DOHH2 (cell line): ENCODE results near the gene DNER.
"Not testable (repeated sequence)": the region's sequence is repeated elsewhere in the genome, so short reads cannot be mapped to it uniquely, and the experiment has no call there.

Experiments
- H3F3A ChIP-seq: fragments of 200-600 bp; sonication (generic), shearing (Covaris generic); 2 replicates; pipeline ENCODE4 v1.6.0; 2016; ENCODE audit warnings: antibody characterized with exemption, mild to moderate bottlenecking; ENCODE audit not compliant: control insufficient read depth, insufficient read depth
- H3K27ac ChIP-seq: fragments of 200-600 bp; sonication (generic); 2 replicates; pipeline ENCODE4 v1.5.1; 2014; ENCODE audit warnings: low read depth, mild to moderate bottlenecking, low read length, moderate library complexity
- H3K27me3 ChIP-seq: fragments of 200-600 bp; sonication (generic); 2 replicates; pipeline ENCODE4 v1.6.1; 2014; ENCODE audit warnings: mild to moderate bottlenecking, low read length, mixed read lengths; ENCODE audit not compliant: control insufficient read depth
- H3K36me3 ChIP-seq: fragments of 200-600 bp; sonication (generic); 2 replicates; pipeline ENCODE4 v1.6.1; 2014; ENCODE audit warnings: mild to moderate bottlenecking, low read length, moderate library complexity, mixed read lengths; ENCODE audit not compliant: control insufficient read depth
- H3K4me1 ChIP-seq: fragments of 200-600 bp; sonication (generic); 2 replicates; pipeline ENCODE4 v1.6.1; 2014; ENCODE audit warnings: mild to moderate bottlenecking, low read length, mixed read lengths; ENCODE audit not compliant: control insufficient read depth
- H3K4me2 ChIP-seq: fragments of 200-600 bp; sonication (generic); 2 replicates; pipeline ENCODE4 v1.6.0; 2014; ENCODE audit warnings: mild to moderate bottlenecking, low read length, moderate library complexity
- H3K4me3 ChIP-seq: fragments of 200-600 bp; sonication (generic); 2 replicates; pipeline ENCODE4 v1.5.1; 2014; ENCODE audit warnings: mild to moderate bottlenecking, low read length, mixed read lengths
- H3K79me2 ChIP-seq: fragments of 200-600 bp; sonication (generic); 2 replicates; pipeline ENCODE4 v1.6.1; 2014; ENCODE audit warnings: mild to moderate bottlenecking, low read length, mixed read lengths; ENCODE audit not compliant: control insufficient read depth
- H3K9me2 ChIP-seq: fragments of 200-600 bp; sonication (generic); replicated peaks from 2 replicates; pipeline ENCODE4 v1.6.1; 2014; ENCODE audit warnings: mild to moderate bottlenecking, low read length, mixed read lengths; ENCODE audit not compliant: control insufficient read depth
- H3K9me3 ChIP-seq: fragments of 200-600 bp; sonication (generic); 2 replicates; pipeline ENCODE4 v1.6.1; 2014; ENCODE audit warnings: antibody characterized with exemption, low read length, mixed read lengths; ENCODE audit not compliant: control insufficient read depth, insufficient read depth
- H4K20me1 ChIP-seq: fragments of 200-600 bp; sonication (generic); 2 replicates; pipeline ENCODE4 v1.6.0; 2014; ENCODE audit warnings: low read depth, mild to moderate bottlenecking, antibody characterized with exemption, low read length, moderate library complexity; ENCODE audit not compliant: control insufficient read depth, insufficient read depth
- EZH2phosphoT487 ChIP-seq: fragments of 200-600 bp; sonication (generic); IDR thresholded peaks from 2 replicates; pipeline ENCODE4 v1.6.1; 2017; ENCODE audit warnings: borderline replicate concordance, mild to moderate bottlenecking, antibody characterized with exemption, low read length, moderate library complexity, mixed read lengths
- TF ChIP-seq, protein P1 (sequence below): fragments of 200-600 bp; sonication (generic); IDR thresholded peaks from one replicate; pipeline ENCODE4 v1.5.1; 2014; ENCODE audit warnings: antibody characterized with exemption, mild to moderate bottlenecking, low read depth, low read length; ENCODE audit not compliant: poor library complexity, severe bottlenecking

DNER gene, protein sequence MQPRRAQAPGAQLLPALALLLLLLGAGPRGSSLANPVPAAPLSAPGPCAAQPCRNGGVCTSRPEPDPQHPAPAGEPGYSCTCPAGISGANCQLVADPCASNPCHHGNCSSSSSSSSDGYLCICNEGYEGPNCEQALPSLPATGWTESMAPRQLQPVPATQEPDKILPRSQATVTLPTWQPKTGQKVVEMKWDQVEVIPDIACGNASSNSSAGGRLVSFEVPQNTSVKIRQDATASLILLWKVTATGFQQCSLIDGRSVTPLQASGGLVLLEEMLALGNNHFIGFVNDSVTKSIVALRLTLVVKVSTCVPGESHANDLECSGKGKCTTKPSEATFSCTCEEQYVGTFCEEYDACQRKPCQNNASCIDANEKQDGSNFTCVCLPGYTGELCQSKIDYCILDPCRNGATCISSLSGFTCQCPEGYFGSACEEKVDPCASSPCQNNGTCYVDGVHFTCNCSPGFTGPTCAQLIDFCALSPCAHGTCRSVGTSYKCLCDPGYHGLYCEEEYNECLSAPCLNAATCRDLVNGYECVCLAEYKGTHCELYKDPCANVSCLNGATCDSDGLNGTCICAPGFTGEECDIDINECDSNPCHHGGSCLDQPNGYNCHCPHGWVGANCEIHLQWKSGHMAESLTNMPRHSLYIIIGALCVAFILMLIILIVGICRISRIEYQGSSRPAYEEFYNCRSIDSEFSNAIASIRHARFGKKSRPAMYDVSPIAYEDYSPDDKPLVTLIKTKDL

GRCh38 chr2:229714080-229714735, at the start of gene DNER:
DNER (minus strand) TSS chr2:229714555; CDS start chr2:229714423, 132 bp downstream.
- Histone ChIP-seq H3K4me1 (peaks cover 16% of the 10 kb centered on the region), H3K36me3 (no peaks in the 10 kb centered on the region), H4K20me1 (no peaks in the 10 kb centered on the region), H3K4me3 (peak within 1 kb of the TSS; percentile 64), H3K9me3 (no peaks in the 10 kb centered on the region), H3K9me2 (no peaks in the 10 kb centered on the region), H3K4me2 (peak within 1 kb of the TSS; percentile 73), H3F3A (no peaks in the 10 kb centered on the region; the same call in 1 of the 2 replicates), H3K27ac (no peak within 1 kb of the TSS), H3K79me2 (no peaks in the 10 kb centered on the region), H3K27me3 (peaks cover 80% of the 10 kb centered on the region)
- peak; percentile 14; the same call in 1 of the 2 replicates for TF ChIP-seq EZH2phosphoT487
- TF ChIP-seq, protein P1, sequence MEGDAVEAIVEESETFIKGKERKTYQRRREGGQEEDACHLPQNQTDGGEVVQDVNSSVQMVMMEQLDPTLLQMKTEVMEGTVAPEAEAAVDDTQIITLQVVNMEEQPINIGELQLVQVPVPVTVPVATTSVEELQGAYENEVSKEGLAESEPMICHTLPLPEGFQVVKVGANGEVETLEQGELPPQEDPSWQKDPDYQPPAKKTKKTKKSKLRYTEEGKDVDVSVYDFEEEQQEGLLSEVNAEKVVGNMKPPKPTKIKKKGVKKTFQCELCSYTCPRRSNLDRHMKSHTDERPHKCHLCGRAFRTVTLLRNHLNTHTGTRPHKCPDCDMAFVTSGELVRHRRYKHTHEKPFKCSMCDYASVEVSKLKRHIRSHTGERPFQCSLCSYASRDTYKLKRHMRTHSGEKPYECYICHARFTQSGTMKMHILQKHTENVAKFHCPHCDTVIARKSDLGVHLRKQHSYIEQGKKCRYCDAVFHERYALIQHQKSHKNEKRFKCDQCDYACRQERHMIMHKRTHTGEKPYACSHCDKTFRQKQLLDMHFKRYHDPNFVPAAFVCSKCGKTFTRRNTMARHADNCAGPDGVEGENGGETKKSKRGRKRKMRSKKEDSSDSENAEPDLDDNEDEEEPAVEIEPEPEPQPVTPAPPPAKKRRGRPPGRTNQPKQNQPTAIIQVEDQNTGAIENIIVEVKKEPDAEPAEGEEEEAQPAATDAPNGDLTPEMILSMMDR = no peak

GRCh38 chr2:229761663-229762062, 47.3 kb upstream of the DNER start:
- Histone ChIP-seq H3K9me2 (no peaks in the 10 kb centered on the region), H3K27me3 (no peaks in the 10 kb centered on the region), H4K20me1 (no peaks in the 10 kb centered on the region), H3K9me3 (no peaks in the 10 kb centered on the region), H3K27ac (no peak overlapping the region), H3K4me1 (no peaks in the 10 kb centered on the region), H3K4me2 (no peak overlapping the region), H3F3A (no peaks in the 10 kb centered on the region), H3K36me3 (peaks cover 18% of the 10 kb centered on the region), H3K79me2 (no peaks in the 10 kb centered on the region), H3K4me3 (no peak overlapping the region)
- TF ChIP-seq EZH2phosphoT487 = no peak
- TF ChIP-seq, protein P1 = no peak

GRCh38 chr2:229757462-229757861, 43.1 kb upstream of the DNER start:
- H3K36me3 ChIP-seq, H3K79me2 ChIP-seq, H3K9me3 ChIP-seq, H4K20me1 ChIP-seq, H3K4me1 ChIP-seq, H3K4me3 ChIP-seq, H3K9me2 ChIP-seq, H3K27me3 ChIP-seq, H3F3A ChIP-seq, H3K27ac ChIP-seq, H3K4me2 ChIP-seq: not testable (repeated sequence)
